AG04450 (cell line): ENCODE data around the gene EPB41. TPM values are rescaled to one million over a fixed set of nuclear protein-coding genes. Genes with fewer than 3 reads are reported as not detected.

ENCODE experiments used
- CTCF ChIA-PET: fragments of 300-600, 350-600 bp; formaldehyde crosslinking; extraction: SDS; loops from one replicate; lab custom pipeline; 2022; ENCODE audit warnings: antibody characterized with exemption, inconsistent platforms; lab: Charles Lee
- POLR2A ChIA-PET: fragments of 350-600 bp; formaldehyde crosslinking; extraction: SDS; loops from one replicate; lab custom pipeline; 2021; ENCODE audit warnings: antibody characterized with exemption, inconsistent platforms; lab: Yijun Ruan, JAX
- DNase-seq: peaks from one replicate; pipeline ENCODE4 v3.0.0-alpha.2; 2011; ENCODE audit warnings: low read depth, low spot score
- H3K27ac ChIP-seq: one replicate; pipeline ENCODE4 v1.5.1; 2012; ENCODE audit warnings: low read depth, low read length, control low read depth
- H3K27me3 ChIP-seq: one replicate; pipeline ENCODE4 v1.6.0; 2012; ENCODE audit warnings: low read length; ENCODE audit not compliant: control insufficient read depth, insufficient read depth
- H3K4me3 ChIP-seq: 2 replicates; pipeline ENCODE4 v1.5.1; 2011; ENCODE audit warnings: mild to moderate bottlenecking, low read depth, low read length, control low read depth
- H3K9me3 ChIP-seq: 2 replicates; pipeline ENCODE4 v1.5.1; 2012; ENCODE audit warnings: low read length; ENCODE audit not compliant: control insufficient read depth, insufficient read depth
- polyA plus RNA-seq: library from polyadenylated mRNA; depleted of rRNA; stranded (reverse); fragments of >200 nt; gene quantifications from 2 replicates; pipeline ENCODE4 v1.2.3, GENCODE V29; 2011
- TF ChIP-seq, protein P1 (sequence below): IDR thresholded peaks from 2 replicates; pipeline ENCODE4 v1.5.1; 2011; ENCODE audit warnings: low read depth, low read length, control low read depth, inconsistent platforms

EPB41 gene
- polyA plus RNA-seq, 1 experiment = 7.8 TPM

DNA sequence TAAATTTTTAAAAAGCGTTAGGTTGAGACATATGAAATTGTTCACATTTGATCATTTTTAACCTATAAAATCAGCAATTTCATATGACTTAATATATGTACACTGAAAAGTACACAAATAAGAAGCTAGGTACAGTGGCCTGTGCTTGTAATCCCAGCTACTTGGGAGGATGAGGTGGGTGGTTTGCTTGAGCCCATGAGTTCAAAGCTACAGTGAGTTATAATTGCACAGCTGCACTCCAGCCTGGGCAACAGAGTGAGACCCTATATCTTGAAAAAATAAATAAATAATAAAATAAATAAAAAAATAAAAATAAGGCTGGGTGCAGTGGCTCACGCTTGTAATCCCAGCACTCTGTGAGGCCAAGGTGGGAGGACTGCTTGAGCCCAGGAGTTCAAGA is 5.2 kb upstream of the EPB41 start:
- no peaks in the 10 kb centered on the region for H3K27me3 ChIP-seq
- CTCF ChIA-PET = interaction anchor here (0.6 to 0.9 kb wide), 5 partner anchors 117 to 295 kb away, joined by 3 to 4 read pairs (median 4); partner anchors contain the start of gene SRSF4
- H3K9me3 ChIP-seq = no peaks in the 10 kb centered on the region
- TF ChIP-seq, protein P1, sequence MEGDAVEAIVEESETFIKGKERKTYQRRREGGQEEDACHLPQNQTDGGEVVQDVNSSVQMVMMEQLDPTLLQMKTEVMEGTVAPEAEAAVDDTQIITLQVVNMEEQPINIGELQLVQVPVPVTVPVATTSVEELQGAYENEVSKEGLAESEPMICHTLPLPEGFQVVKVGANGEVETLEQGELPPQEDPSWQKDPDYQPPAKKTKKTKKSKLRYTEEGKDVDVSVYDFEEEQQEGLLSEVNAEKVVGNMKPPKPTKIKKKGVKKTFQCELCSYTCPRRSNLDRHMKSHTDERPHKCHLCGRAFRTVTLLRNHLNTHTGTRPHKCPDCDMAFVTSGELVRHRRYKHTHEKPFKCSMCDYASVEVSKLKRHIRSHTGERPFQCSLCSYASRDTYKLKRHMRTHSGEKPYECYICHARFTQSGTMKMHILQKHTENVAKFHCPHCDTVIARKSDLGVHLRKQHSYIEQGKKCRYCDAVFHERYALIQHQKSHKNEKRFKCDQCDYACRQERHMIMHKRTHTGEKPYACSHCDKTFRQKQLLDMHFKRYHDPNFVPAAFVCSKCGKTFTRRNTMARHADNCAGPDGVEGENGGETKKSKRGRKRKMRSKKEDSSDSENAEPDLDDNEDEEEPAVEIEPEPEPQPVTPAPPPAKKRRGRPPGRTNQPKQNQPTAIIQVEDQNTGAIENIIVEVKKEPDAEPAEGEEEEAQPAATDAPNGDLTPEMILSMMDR = no peak
- no peak for DNase-seq
- H3K27ac ChIP-seq = no peak overlapping the region
- no peak overlapping the region for H3K4me3 ChIP-seq
- POLR2A ChIA-PET = interaction anchor here (0.7 kb wide), 1 partner anchor 106 kb away, joined by 3 read pairs; no protein-coding TSS in a partner anchor

GRCh38 chr1:28910379-28911115 is 3.8 kb upstream of the EPB41 start:
- TF ChIP-seq, protein P1 = no peak
- no peak for DNase-seq
- Histone ChIP-seq H3K27me3 (no peaks in the 10 kb centered on the region), H3K9me3 (no peaks in the 10 kb centered on the region), H3K4me3 (no peak overlapping the region), H3K27ac (no peak overlapping the region)
- ChIA-PET POLR2A (no interaction called here), CTCF (no interaction called here)

DNA sequence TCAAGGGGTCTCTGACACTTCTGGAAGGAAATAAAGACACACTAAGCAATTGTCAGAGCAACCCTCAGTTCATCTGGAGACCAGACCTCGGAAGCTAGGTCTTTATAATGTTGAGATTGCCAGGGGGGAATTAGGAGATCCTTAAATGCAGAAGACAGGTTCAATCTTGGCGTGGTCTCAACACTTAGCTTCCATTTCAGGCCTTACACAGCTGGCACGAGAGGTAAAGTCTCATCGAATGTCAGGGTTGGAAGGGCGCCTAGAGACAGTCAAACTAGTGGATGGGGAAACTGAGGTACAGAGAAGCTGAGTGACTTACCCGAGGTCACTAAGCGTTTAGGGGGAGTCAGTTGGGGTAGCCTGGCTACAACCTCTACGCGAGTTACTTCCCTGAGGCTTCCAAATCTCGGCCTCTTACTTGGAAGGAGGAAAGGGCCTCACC is 562 bp upstream of the EPB41 start:
- peak overlapping the region; percentile 64 for H3K4me3 ChIP-seq
- no peaks in the 10 kb centered on the region for H3K9me3 ChIP-seq
- DNase-seq = no peak
- ChIA-PET POLR2A (interaction anchor here (0.7 to 0.9 kb wide), 2 partner anchors 194 to 268 kb away, joined by 4 read pairs; partner anchors contain the start of gene SRSF4), CTCF (interaction anchor here (1.1 to 3.0 kb wide), 2 partner anchors 32 to 36 kb away, joined by 4 to 12 read pairs; no protein-coding TSS in a partner anchor)
- no peaks in the 10 kb centered on the region for H3K27me3 ChIP-seq
- TF ChIP-seq, protein P1 = no peak
- no peak overlapping the region for H3K27ac ChIP-seq

- ChIA-PET CTCF (interaction anchor here (0.6 kb wide), 2 partner anchors 38 to 815 kb away, joined by 3 to 4 read pairs; no protein-coding TSS in a partner anchor), POLR2A (interaction anchor here (0.6 kb wide), 1 partner anchor 1932 kb away, joined by 3 read pairs; no protein-coding TSS in a partner anchor)
- no peak for DNase-seq
- Histone ChIP-seq H3K9me3 (no peaks in the 10 kb centered on the region), H3K27me3 (no peaks in the 10 kb centered on the region), H3K4me3 (peak overlapping the region; percentile 64), H3K27ac (no peak overlapping the region)
- TF ChIP-seq, protein P1 = no peak
Observed at GRCh38 chr1:28915031-28915895, 894 bp downstream of the EPB41 start.
